Left lung (tissue), 14 donors: ENCODE results near the gene PYROXD2. TPM values are rescaled to one million over a fixed set of nuclear protein-coding genes. Genes with fewer than 3 reads are reported as not detected.
A peak's percentile ranks its signal among the peaks of the same experiment; 100 is the strongest.

Experiments used
- ATAC-seq: fragments of 200-7000 bp; cut with Tn5 transposase; one replicate; pipeline ENCODE4 v1.9.1; 2020; ENCODE audit warnings: moderate library complexity
- DNase-seq, 4 donors: peaks; one replicate each; pipeline ENCODE4 v3.0.0-alpha.2; 2013 to 2020
- H3K27ac ChIP-seq, 2 donors: fragments of 200-600 bp; sonication (generic) in 1 of 2; one replicate each; pipeline versions ENCODE4 v1.5.0 to v1.8.0; 2020 to 2021
- H3K27me3 ChIP-seq, 2 donors: fragments of 200-600 bp; sonication (generic) in 1 of 2; one replicate each; pipeline versions ENCODE4 v1.5.0 to v1.8.0; 2020 to 2021
- H3K36me3 ChIP-seq, 2 donors: fragments of 200-600 bp; sonication (generic) in 1 of 2; one replicate each; pipeline versions ENCODE4 v1.5.0 to v1.8.0; 2020 to 2021
- H3K4me1 ChIP-seq, 2 donors: fragments of 200-600 bp; one replicate each; pipeline ENCODE4 v1.8.0; 2021
- H3K4me3 ChIP-seq, 2 donors: fragments of 200-600 bp; sonication (generic) in 1 of 2; one replicate each; pipeline versions ENCODE4 v1.5.0 to v1.8.0; 2020 to 2021; ENCODE audit warnings: mild to moderate bottlenecking in 1 of 2
- H3K9me3 ChIP-seq, 2 donors: fragments of 200-600 bp; sonication (generic) in 1 of 2; one replicate each; pipeline versions ENCODE4 v1.5.0 to v1.8.0; 2020 to 2021
- intact Hi-C, 2 donors: fragments of 100-400 bp; cut with DNase I; formaldehyde crosslinking; loops; one replicate each; pipeline versions ENCODE4 v1.11.2 to v1.14.2; 2022
- long read RNA-seq, 12 donors: library from polyadenylated mRNA in 2 of 12; unstranded in 2 of 12; transcript quantifications; one replicate each; pipeline ENCODE4 v2.0.0 and lab custom pipeline, GENCODE V29; 2019 to 2026
- polyA plus RNA-seq, 6 donors: library from polyadenylated mRNA; unstranded; fragments of 120-200 nt; gene quantifications; one replicate each; pipeline ENCODE4 v1.2.1, GENCODE V29; 2013; ENCODE audit not compliant: insufficient read length in 6 of 6
- total RNA-seq, 2 donors: library from RNA; stranded (reverse); fragmentation: NEBNext Ultra II Directional; extraction: Animal tissue kit (Norgen Biotek cat#: 25700); gene quantifications; one replicate each; pipeline ENCODE4 v1.2.1, GENCODE V29; 2021
- TF ChIP-seq, protein P1 (sequence below), 2 donors: fragments of 200-600 bp; sonication (generic) in 1 of 2; IDR thresholded peaks; one replicate each; pipeline versions ENCODE4 v1.5.0 to v1.8.0; 2021; ENCODE audit warnings: antibody characterized with exemption in 2 of 2
- donor health status: DM: no; HTN: yes; CAD: no.
- donor health status: DM: no; HTN: no; CAD: no.

PYROXD2 gene
- total RNA-seq (10 to 100 TPM in 1 of 2 donors, 1 to 10 TPM in 1; 8.2 to 14.8 TPM), polyA plus RNA-seq (10 to 100 TPM; 34.2 to 48.2 (median 39.5) TPM)
- long read RNA-seq, donor 1, partial matches to known transcripts, result 12 of 13 reads
- long read RNA-seq, donor 1, other reads (novel, unspliced or antisense), result 0 of 13 reads
- long read RNA-seq, donor 2, partial matches to known transcripts, result 13 of 17 reads
- long read RNA-seq, donor 2, other reads (novel, unspliced or antisense), result 0 of 17 reads
- long read RNA-seq, donor 3, partial matches to known transcripts, result 8 of 9 reads
- long read RNA-seq, donor 3, other reads (novel, unspliced or antisense), result 0 of 9 reads
- long read RNA-seq, donor 4, partial matches to known transcripts, result 0 of 5 reads
- long read RNA-seq, donor 4, other reads (novel, unspliced or antisense), result 2 of 5 reads
- long read RNA-seq, donor 5, partial matches to known transcripts, result 12 of 13 reads
- long read RNA-seq, donor 5, other reads (novel, unspliced or antisense), result 0 of 13 reads
- long read RNA-seq, donor 6, partial matches to known transcripts, result 0 of 1 reads
- long read RNA-seq, donor 6, other reads (novel, unspliced or antisense), result 0 of 1 reads
- long read RNA-seq, donor 7, result 0 reads
- long read RNA-seq, donor 8, partial matches to known transcripts, result 0 of 1 reads
- long read RNA-seq, donor 8, other reads (novel, unspliced or antisense), result 0 of 1 reads
- long read RNA-seq, donor 9, result 0 reads
- long read RNA-seq, donor 10, partial matches to known transcripts, result 0 of 2 reads
- long read RNA-seq, donor 10, other reads (novel, unspliced or antisense), result 0 of 2 reads
- long read RNA-seq, donor 11, partial matches to known transcripts, result 0 of 1 reads
- long read RNA-seq, donor 11, other reads (novel, unspliced or antisense), result 0 of 1 reads
- long read RNA-seq, donor 12, partial matches to known transcripts, result 0 of 2 reads
- long read RNA-seq, donor 12, other reads (novel, unspliced or antisense), result 0 of 2 reads

DNA sequence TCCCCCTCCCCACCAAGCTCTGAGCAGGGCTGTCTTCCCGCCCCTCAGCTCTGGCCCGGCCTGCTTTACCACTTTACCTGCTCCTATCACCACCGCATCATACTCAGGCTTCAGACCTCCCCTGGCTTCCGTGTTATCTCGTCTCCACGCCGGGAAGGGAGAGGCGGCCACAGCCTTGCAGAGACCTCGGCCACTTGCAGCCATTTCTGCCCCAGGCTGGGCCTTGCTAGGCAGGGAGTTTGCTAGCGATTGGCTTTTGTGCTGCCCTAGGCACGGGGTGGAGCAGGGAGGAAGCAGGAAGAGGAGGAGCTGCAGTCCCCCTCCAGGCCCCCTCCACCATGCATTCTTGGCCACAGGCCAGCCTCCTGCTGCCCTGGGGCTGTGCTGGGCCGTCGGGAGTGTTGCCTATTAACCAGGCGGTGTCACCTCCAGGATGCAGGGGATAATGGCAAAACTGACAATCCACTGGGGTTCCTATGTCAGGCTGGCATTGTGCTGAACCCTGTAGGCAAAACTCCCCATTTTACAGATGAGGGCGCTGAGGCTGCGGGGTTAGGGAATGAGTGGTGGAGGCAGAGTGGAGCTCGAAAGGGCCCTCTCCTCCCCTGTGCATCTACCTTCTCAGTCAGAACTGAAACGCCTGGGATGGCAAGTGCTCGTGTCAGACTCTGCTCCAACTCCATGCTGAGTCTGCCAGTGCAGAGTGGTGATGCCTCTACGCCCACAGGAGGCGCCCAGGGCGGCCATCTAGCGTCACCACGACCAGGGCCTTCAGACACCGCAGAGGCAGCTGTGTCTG, at the start of gene PYROXD2:
Gene PYROXD2, minus strand, starts transcription at position 251 of the 799 bp plus-strand sequence. Its CDS starts 47 bp downstream, at position 204.
- Histone ChIP-seq H3K4me1 (peaks cover 11 to 19% of the 10 kb centered on the region in 2 donors), H3K9me3 (no peaks in the 10 kb centered on the region), H3K27me3 (no peaks in the 10 kb centered on the region), H3K4me3 (peak within 1 kb of the TSS; percentile 51 to 54), H3K27ac (peak within 1 kb of the TSS; percentile 71 to 80), H3K36me3 (peaks cover 0 to 39% of the 10 kb centered on the region in 2 donors)
- TF ChIP-seq, protein P1, sequence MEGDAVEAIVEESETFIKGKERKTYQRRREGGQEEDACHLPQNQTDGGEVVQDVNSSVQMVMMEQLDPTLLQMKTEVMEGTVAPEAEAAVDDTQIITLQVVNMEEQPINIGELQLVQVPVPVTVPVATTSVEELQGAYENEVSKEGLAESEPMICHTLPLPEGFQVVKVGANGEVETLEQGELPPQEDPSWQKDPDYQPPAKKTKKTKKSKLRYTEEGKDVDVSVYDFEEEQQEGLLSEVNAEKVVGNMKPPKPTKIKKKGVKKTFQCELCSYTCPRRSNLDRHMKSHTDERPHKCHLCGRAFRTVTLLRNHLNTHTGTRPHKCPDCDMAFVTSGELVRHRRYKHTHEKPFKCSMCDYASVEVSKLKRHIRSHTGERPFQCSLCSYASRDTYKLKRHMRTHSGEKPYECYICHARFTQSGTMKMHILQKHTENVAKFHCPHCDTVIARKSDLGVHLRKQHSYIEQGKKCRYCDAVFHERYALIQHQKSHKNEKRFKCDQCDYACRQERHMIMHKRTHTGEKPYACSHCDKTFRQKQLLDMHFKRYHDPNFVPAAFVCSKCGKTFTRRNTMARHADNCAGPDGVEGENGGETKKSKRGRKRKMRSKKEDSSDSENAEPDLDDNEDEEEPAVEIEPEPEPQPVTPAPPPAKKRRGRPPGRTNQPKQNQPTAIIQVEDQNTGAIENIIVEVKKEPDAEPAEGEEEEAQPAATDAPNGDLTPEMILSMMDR (IDR thresholded peaks at IDR 0.05), result no peak
- ATAC-seq, result peak; percentile 96
- DNase-seq, result peak; percentile 90 to 96 (median 92)
- intact Hi-C loops, result no loop called here

DNA sequence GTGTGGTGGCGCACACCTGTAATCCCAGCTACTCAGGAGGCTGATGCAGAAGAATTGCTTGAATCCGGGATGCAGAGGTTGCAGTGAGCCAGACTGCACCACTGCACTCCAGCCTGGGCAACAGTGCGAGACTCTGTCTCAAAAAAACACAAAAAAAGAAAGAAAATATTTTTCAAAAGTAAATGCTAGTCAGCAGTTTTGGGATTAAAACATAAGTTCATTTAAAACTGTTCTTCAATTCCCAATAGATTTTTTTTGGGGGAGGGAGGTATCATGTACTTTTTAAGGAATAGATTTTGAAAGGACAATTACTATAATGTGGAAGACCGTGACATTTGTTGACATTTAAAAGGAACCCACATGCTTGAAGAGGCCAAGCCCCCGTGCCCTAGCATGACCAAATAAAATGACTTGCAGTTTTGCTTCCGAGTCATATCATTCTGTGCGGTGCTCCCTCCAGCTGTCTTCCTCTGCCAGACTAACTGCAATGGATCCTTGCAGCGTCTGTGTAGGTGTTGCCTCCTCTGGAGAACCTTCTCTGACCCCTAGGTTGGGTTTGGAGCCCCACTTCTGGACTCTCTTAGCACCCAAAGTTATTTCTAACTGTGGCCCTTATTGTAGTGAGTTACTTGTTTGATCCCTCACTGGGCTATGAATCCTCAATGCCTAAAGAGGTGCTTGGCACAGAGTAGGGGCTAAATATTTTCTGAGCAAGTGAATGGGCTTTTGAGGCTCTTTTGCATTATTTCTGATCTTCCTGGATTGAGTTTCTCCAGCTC, 49.2 kb upstream of the PYROXD2 start:
- no peaks in the 10 kb centered on the region for H3K36me3 ChIP-seq
- ATAC-seq (no peak), DNase-seq (no peak)
- TF ChIP-seq, protein P1 (IDR thresholded peaks at IDR 0.05), result no peak
- no peak overlapping the region for H3K4me3 ChIP-seq
- H3K9me3 ChIP-seq, result no peaks in the 10 kb centered on the region
- peaks cover 0 to 16% of the 10 kb centered on the region in 2 donors for H3K27me3 ChIP-seq
- H3K27ac ChIP-seq, result no peak overlapping the region
- intact Hi-C loops, result loop anchor here in 1 of 2 donors (10.0 kb wide), 1 partner anchor 781 kb away; no protein-coding TSS in a partner anchor
- H3K4me1 ChIP-seq, result peaks cover 4 to 26% of the 10 kb centered on the region in 2 donors

GRCh38 chr10:98463016-98463415, 48.0 kb upstream of the PYROXD2 start:
- H3K4me3 ChIP-seq, result no peak overlapping the region

GRCh38 chr10:98461500-98461842, 46.5 kb upstream of the PYROXD2 start:
- intact Hi-C loops, result loop anchor here in 1 of 2 donors (10.0 kb wide), 1 partner anchor 783 kb away; no protein-coding TSS in a partner anchor
- H3K27ac ChIP-seq, result peak overlapping the region in 1 of 2 donors; percentile 45

More at GRCh38 chr10:98463016-98463415, 48.0 kb upstream of the PYROXD2 start:
- TF ChIP-seq, protein P1 (IDR thresholded peaks at IDR 0.05), result no peak
- peaks cover 4 to 23% of the 10 kb centered on the region in 2 donors for H3K4me1 ChIP-seq
- DNase-seq (no peak), ATAC-seq (no peak)
- no peaks in the 10 kb centered on the region for H3K36me3 ChIP-seq
- no peak overlapping the region for H3K27ac ChIP-seq
- no peaks in the 10 kb centered on the region for H3K9me3 ChIP-seq
- H3K27me3 ChIP-seq, result peaks cover 0 to 15% of the 10 kb centered on the region in 2 donors
- intact Hi-C loops, result loop anchor here in 1 of 2 donors (10.0 kb wide), 1 partner anchor 782 kb away; no protein-coding TSS in a partner anchor

More at GRCh38 chr10:98461500-98461842, 46.5 kb upstream of the PYROXD2 start:
- H3K4me3 ChIP-seq, result no peak overlapping the region
- no peaks in the 10 kb centered on the region for H3K9me3 ChIP-seq
- peaks cover 0 to 24% of the 10 kb centered on the region in 2 donors for H3K27me3 ChIP-seq
- ATAC-seq (no peak), DNase-seq (no peak)
- TF ChIP-seq, protein P1 (IDR thresholded peaks at IDR 0.05), result no peak
- H3K36me3 ChIP-seq, result no peaks in the 10 kb centered on the region
- H3K4me1 ChIP-seq, result peaks cover 0 to 13% of the 10 kb centered on the region in 2 donors
